IgD-negative memory B cell (primary cell): Measurements from ENCODE around the gene VPS51. TPM values are rescaled to one million over a fixed set of nuclear protein-coding genes. Genes with fewer than 3 reads are reported as not detected.

Experiments used
- H3K27ac Mint-ChIP-seq, 3 donors: one replicate each; pipeline ENCODE4 v1.8.0; 2020 to 2022; ENCODE audit warnings: mild to moderate bottlenecking in 3 of 3, mixed read lengths in 3 of 3, moderate library complexity in 1 of 3
- H3K27me3 Mint-ChIP-seq: one replicate; pipeline ENCODE4 v1.8.0; 2021; ENCODE audit warnings: mixed read lengths
- H3K36me3 Mint-ChIP-seq: one replicate; pipeline ENCODE4 v1.8.0; 2020; ENCODE audit warnings: mild to moderate bottlenecking, mixed read lengths
- H3K4me1 Mint-ChIP-seq, 3 donors: one replicate each; pipeline ENCODE4 v1.8.0; 2020 to 2022; ENCODE audit warnings: mixed read lengths in 3 of 3, mild to moderate bottlenecking in 1 of 3
- H3K4me3 Mint-ChIP-seq, 4 donors: one replicate each; pipeline ENCODE4 v1.8.0; 2020 to 2022; ENCODE audit warnings: mild to moderate bottlenecking in 4 of 4, mixed read lengths in 4 of 4, moderate library complexity in 3 of 4
- H3K9me3 Mint-ChIP-seq, 3 donors: one replicate each; pipeline ENCODE4 v1.8.0; 2020 to 2021; ENCODE audit warnings: mixed read lengths in 3 of 3, mild to moderate bottlenecking in 1 of 3
- polyA plus RNA-seq: library from polyadenylated mRNA; unstranded; fragments of 300-500 nt; fragmentation: Illumina TruSeq; gene quantifications from one replicate; pipeline ENCODE4 v1.2.3, GENCODE V29; 2021

The VPS51 gene
- polyA plus RNA-seq, 1 donor from 2014 or later = 88.2 TPM

DNA sequence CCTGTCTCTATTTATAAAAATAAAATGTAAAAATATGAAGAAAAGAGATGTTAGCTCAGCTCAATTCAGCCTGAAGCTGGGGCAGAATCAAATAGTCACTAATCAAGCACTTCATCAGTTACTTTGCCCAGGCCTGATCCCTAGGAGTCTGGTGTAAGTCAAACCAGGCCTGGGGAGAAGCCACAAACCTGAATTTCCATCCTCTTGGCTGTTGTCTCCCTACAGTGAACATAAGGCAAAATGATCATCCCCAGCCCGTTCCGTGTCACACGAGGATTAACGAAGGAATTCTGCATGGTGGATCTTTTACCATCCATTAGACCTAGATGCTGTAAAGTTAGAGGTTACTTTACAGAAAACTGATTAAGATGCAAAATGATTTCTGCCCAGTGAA lies 31.2 kb upstream of the VPS51 start:
- Mint-ChIP-seq H3K36me3 (no peaks in the 10 kb centered on the region), H3K27ac (no peak overlapping the region), H3K27me3 (peaks cover 2% of the 10 kb centered on the region), H3K4me1 (peaks cover 0 to 9% (median 3%) of the 10 kb centered on the region in 3 donors), H3K9me3 (no peaks in the 10 kb centered on the region), H3K4me3 (no peak overlapping the region)

- H3K36me3 Mint-ChIP-seq = no peaks in the 10 kb centered on the region
- H3K4me3 Mint-ChIP-seq = no peak overlapping the region
- H3K27ac Mint-ChIP-seq = no peak overlapping the region
- no peaks in the 10 kb centered on the region for H3K9me3 Mint-ChIP-seq
- H3K27me3 Mint-ChIP-seq = peaks cover 2% of the 10 kb centered on the region
- H3K4me1 Mint-ChIP-seq = peaks cover 0 to 9% (median 3%) of the 10 kb centered on the region in 3 donors
Measured at GRCh38 chr11:65065851-65066250, 30.2 kb upstream of the VPS51 start.

DNA sequence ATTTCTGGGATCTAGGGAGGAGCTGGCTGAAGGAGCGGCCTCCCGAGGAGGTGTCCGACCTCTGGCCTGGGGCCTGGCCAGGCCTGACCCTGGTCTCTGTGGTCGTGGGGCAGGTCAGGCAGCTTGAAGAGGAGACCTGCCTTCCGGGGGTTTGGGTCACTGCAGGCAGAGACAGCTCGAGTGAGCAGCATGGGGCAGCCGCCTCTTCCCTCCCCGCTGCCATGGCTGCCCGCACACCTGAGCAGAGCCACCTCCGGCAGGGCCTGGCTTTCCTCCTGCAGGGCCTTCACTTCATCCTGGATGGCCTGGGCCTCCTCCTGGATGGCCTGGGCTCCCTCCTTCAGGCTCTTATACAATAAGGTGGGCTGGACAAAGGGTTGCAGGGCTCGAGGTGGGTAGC lies 29.7 kb upstream of the VPS51 start:
- H3K9me3 Mint-ChIP-seq = no peaks in the 10 kb centered on the region

GRCh38 chr11:65066805-65067291 lies 29.2 kb upstream of the VPS51 start:
- no peaks in the 10 kb centered on the region for H3K9me3 Mint-ChIP-seq
- peaks cover 2% of the 10 kb centered on the region for H3K27me3 Mint-ChIP-seq
- peaks cover 1 to 8% (median 3%) of the 10 kb centered on the region in 3 donors for H3K4me1 Mint-ChIP-seq
- no peak overlapping the region for H3K4me3 Mint-ChIP-seq
- H3K36me3 Mint-ChIP-seq = no peaks in the 10 kb centered on the region
- no peak overlapping the region for H3K27ac Mint-ChIP-seq

More for the DNA sequence above, 29.7 kb upstream of the VPS51 start:
- H3K36me3 Mint-ChIP-seq = no peaks in the 10 kb centered on the region
- no peak overlapping the region for H3K4me3 Mint-ChIP-seq
- H3K4me1 Mint-ChIP-seq = peaks cover 0 to 5% (median 3%) of the 10 kb centered on the region in 3 donors
- no peak overlapping the region for H3K27ac Mint-ChIP-seq
- peaks cover 2% of the 10 kb centered on the region for H3K27me3 Mint-ChIP-seq

GRCh38 chr11:65067446-65067845 lies 28.6 kb upstream of the VPS51 start:
- H3K27me3 Mint-ChIP-seq = no peaks in the 10 kb centered on the region
- no peaks in the 10 kb centered on the region for H3K9me3 Mint-ChIP-seq
- H3K36me3 Mint-ChIP-seq = no peaks in the 10 kb centered on the region
- H3K4me3 Mint-ChIP-seq = no peak overlapping the region
- peaks cover 4 to 9% (median 5%) of the 10 kb centered on the region in 3 donors for H3K4me1 Mint-ChIP-seq
- no peak overlapping the region for H3K27ac Mint-ChIP-seq

DNA sequence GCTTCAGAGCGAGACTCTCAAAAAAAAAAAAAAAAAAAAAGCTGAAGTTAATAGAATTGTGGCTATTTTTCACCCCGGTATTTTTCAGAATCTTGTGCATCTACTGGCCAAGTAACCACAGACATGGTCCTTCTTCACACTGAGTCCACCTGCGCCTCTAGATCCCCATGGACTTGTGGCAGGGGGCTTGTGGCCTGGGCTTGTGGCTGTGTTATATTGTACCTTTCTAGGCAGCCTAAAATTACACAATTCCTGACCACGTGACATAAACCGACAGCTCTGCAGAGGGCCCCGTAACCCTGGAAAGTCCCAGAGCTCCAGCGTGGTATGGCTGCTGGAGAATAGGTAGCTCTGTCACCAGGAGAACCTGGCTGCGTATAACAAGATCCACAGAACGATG lies 26.8 kb upstream of the VPS51 start:
- H3K27ac Mint-ChIP-seq = no peak overlapping the region
- H3K36me3 Mint-ChIP-seq = no peaks in the 10 kb centered on the region
- no peaks in the 10 kb centered on the region for H3K9me3 Mint-ChIP-seq
- no peak overlapping the region for H3K4me3 Mint-ChIP-seq
- H3K27me3 Mint-ChIP-seq = no peaks in the 10 kb centered on the region
- peaks cover 5 to 9% (median 6%) of the 10 kb centered on the region in 3 donors for H3K4me1 Mint-ChIP-seq

DNA sequence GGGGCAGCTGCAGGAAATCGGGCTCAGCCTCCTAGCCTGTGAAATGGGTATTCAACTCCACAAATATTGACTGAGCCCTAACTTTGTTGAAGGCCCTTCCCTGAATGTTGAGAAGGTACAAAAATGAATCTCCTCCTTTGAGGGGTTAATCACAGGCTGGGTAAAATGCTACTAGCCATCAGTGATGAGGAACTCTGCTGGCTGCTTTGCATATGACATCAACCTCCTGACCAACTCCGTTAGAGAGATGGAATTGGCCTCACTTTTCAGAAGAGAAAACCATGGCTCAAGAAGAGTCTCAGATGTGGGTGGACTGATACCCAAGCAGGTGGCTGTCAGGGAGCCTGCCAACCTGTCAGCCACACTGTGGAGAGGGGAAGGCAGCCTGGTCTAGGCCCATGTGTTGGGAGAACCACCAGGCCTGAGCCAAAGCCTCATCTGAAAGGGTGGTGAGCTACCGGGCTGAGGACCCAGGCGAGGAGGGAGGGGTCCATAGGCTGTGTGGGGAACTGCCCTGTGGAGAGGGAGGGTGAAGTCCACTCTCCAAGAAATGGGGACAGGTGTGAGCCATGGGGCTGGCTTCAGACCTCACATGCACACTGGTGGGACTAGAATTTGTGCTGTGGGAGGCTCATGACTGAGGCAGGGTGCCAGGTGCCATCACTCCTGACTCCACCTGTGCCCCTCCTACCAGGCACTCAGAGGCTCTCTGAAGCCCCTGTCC lies 23.9 kb upstream of the VPS51 start:
- peaks cover 5 to 9% (median 6%) of the 10 kb centered on the region in 3 donors for H3K4me1 Mint-ChIP-seq
- H3K27ac Mint-ChIP-seq = peak overlapping the region in 2 of 3 donors; percentile 31 to 55
- no peaks in the 10 kb centered on the region for H3K9me3 Mint-ChIP-seq
- no peaks in the 10 kb centered on the region for H3K36me3 Mint-ChIP-seq
- no peaks in the 10 kb centered on the region for H3K27me3 Mint-ChIP-seq
- peak overlapping the region in 1 of 4 donors; percentile 12 for H3K4me3 Mint-ChIP-seq

GRCh38 chr11:65072631-65072966 lies 23.4 kb upstream of the VPS51 start:
- no peaks in the 10 kb centered on the region for H3K27me3 Mint-ChIP-seq
- no peaks in the 10 kb centered on the region for H3K36me3 Mint-ChIP-seq
- H3K27ac Mint-ChIP-seq = no peak overlapping the region
- H3K4me1 Mint-ChIP-seq = peaks cover 5 to 9% (median 6%) of the 10 kb centered on the region in 3 donors
- no peaks in the 10 kb centered on the region for H3K9me3 Mint-ChIP-seq
- no peak overlapping the region for H3K4me3 Mint-ChIP-seq

DNA sequence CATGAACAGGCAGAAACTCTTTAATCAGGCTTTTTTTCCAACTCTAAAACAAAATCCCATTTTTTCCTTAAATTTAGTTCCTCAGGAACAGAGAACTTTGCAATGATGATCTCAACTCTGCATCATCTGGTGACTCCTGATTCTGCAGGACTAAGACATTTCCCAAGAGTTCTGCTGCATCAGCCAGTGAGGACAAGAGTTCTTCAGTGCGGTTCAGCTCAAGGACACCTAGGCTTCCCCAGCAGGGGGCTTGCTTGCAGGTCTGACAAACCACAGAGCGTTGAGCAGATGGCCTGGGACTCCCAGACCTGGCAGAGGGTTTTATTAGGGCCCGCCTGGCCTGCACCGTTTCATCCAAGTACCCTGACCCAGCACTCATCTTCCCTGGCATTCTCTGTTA lies 18.6 kb upstream of the VPS51 start:
- Mint-ChIP-seq H3K4me1 (peaks cover 9 to 12% (median 10%) of the 10 kb centered on the region in 3 donors), H3K36me3 (no peaks in the 10 kb centered on the region), H3K27ac (no peak overlapping the region), H3K27me3 (no peaks in the 10 kb centered on the region), H3K4me3 (no peak overlapping the region), H3K9me3 (no peaks in the 10 kb centered on the region)

DNA sequence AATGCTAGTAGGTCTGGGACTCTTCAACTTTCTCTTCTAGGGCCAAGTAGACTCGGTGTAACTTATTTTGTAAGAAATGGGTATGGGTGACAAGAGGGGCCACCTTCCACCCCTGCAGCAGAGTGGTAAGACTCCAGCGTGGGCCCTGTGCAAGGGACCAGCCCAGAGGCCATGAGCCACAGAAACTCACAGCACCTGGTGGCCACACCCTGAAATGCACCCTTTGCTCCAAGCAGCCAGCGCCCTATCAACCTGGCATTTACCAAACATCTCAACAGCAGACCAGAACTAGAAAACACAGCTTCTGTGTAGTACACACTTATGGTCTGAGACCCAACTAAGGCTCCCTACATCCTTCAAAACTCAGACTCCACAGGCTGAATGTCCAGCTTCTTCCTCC lies 17.9 kb upstream of the VPS51 start:
- Mint-ChIP-seq H3K36me3 (no peaks in the 10 kb centered on the region), H3K27me3 (no peaks in the 10 kb centered on the region), H3K4me3 (peak overlapping the region in 2 of 4 donors; percentile 30 to 90), H3K27ac (peak overlapping the region in 2 of 3 donors; percentile 85 to 96), H3K4me1 (peaks cover 9 to 14% (median 13%) of the 10 kb centered on the region in 3 donors), H3K9me3 (no peaks in the 10 kb centered on the region)

- Mint-ChIP-seq H3K9me3 (no peaks in the 10 kb centered on the region), H3K27ac (peak overlapping the region in 1 of 3 donors; percentile 96), H3K27me3 (no peaks in the 10 kb centered on the region), H3K36me3 (no peaks in the 10 kb centered on the region), H3K4me3 (peak overlapping the region in 1 of 4 donors; percentile 81), H3K4me1 (peaks cover 11 to 16% (median 16%) of the 10 kb centered on the region in 3 donors)
Measured at GRCh38 chr11:65078786-65079342, 17.1 kb upstream of the VPS51 start.

GRCh38 chr11:65083134-65083833 lies 12.7 kb upstream of the VPS51 start:
- H3K4me3 Mint-ChIP-seq = peak overlapping the region; percentile 86 to 99 (median 94)
- H3K27me3 Mint-ChIP-seq = peaks cover 1% of the 10 kb centered on the region
- H3K36me3 Mint-ChIP-seq = no peaks in the 10 kb centered on the region
- peak overlapping the region; percentile 95 to 98 (median 97) for H3K27ac Mint-ChIP-seq
- H3K9me3 Mint-ChIP-seq = no peaks in the 10 kb centered on the region
- peaks cover 14 to 23% (median 16%) of the 10 kb centered on the region in 3 donors for H3K4me1 Mint-ChIP-seq

GRCh38 chr11:65083834-65084597 lies 12.0 kb upstream of the VPS51 start, which contains the start of the genes CDCA5 and ZFPL1:
TSS of gene CDCA5 (minus strand) at chr11:65084040. CDS start at chr11:65083978, 62 bp downstream.
TSS of gene ZFPL1 (plus strand) at chr11:65084222. CDS start at chr11:65084699, 477 bp downstream.
- H3K9me3 Mint-ChIP-seq = no peaks in the 10 kb centered on the region
- peak within 1 kb of the TSS; percentile 95 to 98 (median 97) for H3K27ac Mint-ChIP-seq

GRCh38 chr11:65084598-65085375 lies 11.2 kb upstream of the VPS51 start:
- H3K36me3 Mint-ChIP-seq = peaks cover 2% of the 10 kb centered on the region
- H3K27me3 Mint-ChIP-seq = peaks cover 1% of the 10 kb centered on the region
- H3K4me1 Mint-ChIP-seq = peaks cover 9 to 19% (median 11%) of the 10 kb centered on the region in 3 donors
- no peaks in the 10 kb centered on the region for H3K9me3 Mint-ChIP-seq
- peak overlapping the region; percentile 86 to 99 (median 94) for H3K4me3 Mint-ChIP-seq
- peak overlapping the region; percentile 95 to 98 (median 97) for H3K27ac Mint-ChIP-seq

More at GRCh38 chr11:65083834-65084597, 12.0 kb upstream of the VPS51 start, which contains the start of the genes CDCA5 and ZFPL1:
- H3K36me3 Mint-ChIP-seq = no peaks in the 10 kb centered on the region
- H3K27me3 Mint-ChIP-seq = peaks cover 1% of the 10 kb centered on the region
- H3K4me3 Mint-ChIP-seq = peak within 1 kb of the TSS; percentile 86 to 99 (median 94)
- peaks cover 9 to 19% (median 11%) of the 10 kb centered on the region in 3 donors for H3K4me1 Mint-ChIP-seq
